Fibroblast of villous mesenchyme (primary cell): Measurements from ENCODE around the gene STAC3. TPM values are rescaled to one million over a fixed set of nuclear protein-coding genes. Genes with fewer than 3 reads are reported as not detected.

Source experiments
- DNase-seq: peaks from one replicate; pipeline ENCODE4 v3.0.0-alpha.2; 2010; ENCODE audit warnings: low read depth
- H3K4me3 ChIP-seq: 2 replicates; pipeline ENCODE4 v1.5.1; 2011; ENCODE audit warnings: low read depth, mild to moderate bottlenecking, low read length
- CTCF ChIP-seq: IDR thresholded peaks from 2 replicates; pipeline ENCODE4 v1.5.1; 2012; ENCODE audit warnings: low read depth, mild to moderate bottlenecking, low read length; ENCODE audit not compliant: insufficient read depth
- total RNA-seq: library from RNA; depleted of rRNA; stranded (reverse); fragments of >200 nt; gene quantifications from 2 replicates; pipeline ENCODE4 v1.2.3, GENCODE V29; 2012

Gene STAC3
- total RNA-seq, 1 donor: 1.3 TPM

GRCh38 chr12:57218030-57218853, 32.7 kb downstream of the STAC3 start:
- no peak for DNase-seq
- no peak overlapping the region for H3K4me3 ChIP-seq
- no peak for TF ChIP-seq CTCF

- no peak for TF ChIP-seq CTCF
- peak; percentile 13 for DNase-seq
Measured at GRCh38 chr12:57216921-57217879, 33.8 kb downstream of the STAC3 start.

GRCh38 chr12:57216014-57216911, 34.7 kb downstream of the STAC3 start, which contains the start of gene NXPH4:
Gene NXPH4 (plus strand): TSS chr12:57216794. CDS start chr12:57216970, 176 bp downstream.
- TF ChIP-seq CTCF: no peak
- peak within 1 kb of the TSS; percentile 60 for H3K4me3 ChIP-seq
- DNase-seq: no peak

More at GRCh38 chr12:57216921-57217879, 33.8 kb downstream of the STAC3 start:
- H3K4me3 ChIP-seq: peak overlapping the region; percentile 60

GRCh38 chr12:57215668-57216013, 35.3 kb downstream of the STAC3 start:
- H3K4me3 ChIP-seq: peak overlapping the region; percentile 51
- TF ChIP-seq CTCF: no peak
- DNase-seq: no peak

GRCh38 chr12:57215065-57215464, 35.9 kb downstream of the STAC3 start:
- no peak for DNase-seq
- TF ChIP-seq CTCF: no peak
- no peak overlapping the region for H3K4me3 ChIP-seq

- no peak overlapping the region for H3K4me3 ChIP-seq
- TF ChIP-seq CTCF: peak; percentile 77
- peak; percentile 61 for DNase-seq
Measured at GRCh38 chr12:57214398-57214781, 36.6 kb downstream of the STAC3 start.
